ENCODE measurements around the gene USP47.

USP47 gene

DNA sequence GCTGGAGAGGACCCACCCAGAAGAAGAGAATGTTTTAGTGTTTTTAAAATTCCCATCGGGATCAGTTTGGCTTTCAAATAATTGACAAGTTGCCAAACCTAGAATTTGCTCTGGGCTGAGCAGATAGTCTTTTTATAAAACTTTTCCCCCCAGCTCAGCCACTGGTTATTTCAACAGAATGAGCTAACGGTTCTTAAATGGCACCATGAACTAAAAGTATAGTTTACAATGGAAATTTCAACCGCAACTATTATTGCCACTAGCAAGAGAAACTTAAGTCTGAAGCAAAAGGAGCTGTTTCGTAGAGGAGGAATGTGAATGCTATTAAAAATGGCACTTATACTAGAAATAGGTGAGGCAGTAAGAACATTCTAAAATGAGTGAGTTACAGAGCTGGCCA, 163.3 kb downstream of the USP47 start (continued):
- TF ChIP-seq, protein P1, sequence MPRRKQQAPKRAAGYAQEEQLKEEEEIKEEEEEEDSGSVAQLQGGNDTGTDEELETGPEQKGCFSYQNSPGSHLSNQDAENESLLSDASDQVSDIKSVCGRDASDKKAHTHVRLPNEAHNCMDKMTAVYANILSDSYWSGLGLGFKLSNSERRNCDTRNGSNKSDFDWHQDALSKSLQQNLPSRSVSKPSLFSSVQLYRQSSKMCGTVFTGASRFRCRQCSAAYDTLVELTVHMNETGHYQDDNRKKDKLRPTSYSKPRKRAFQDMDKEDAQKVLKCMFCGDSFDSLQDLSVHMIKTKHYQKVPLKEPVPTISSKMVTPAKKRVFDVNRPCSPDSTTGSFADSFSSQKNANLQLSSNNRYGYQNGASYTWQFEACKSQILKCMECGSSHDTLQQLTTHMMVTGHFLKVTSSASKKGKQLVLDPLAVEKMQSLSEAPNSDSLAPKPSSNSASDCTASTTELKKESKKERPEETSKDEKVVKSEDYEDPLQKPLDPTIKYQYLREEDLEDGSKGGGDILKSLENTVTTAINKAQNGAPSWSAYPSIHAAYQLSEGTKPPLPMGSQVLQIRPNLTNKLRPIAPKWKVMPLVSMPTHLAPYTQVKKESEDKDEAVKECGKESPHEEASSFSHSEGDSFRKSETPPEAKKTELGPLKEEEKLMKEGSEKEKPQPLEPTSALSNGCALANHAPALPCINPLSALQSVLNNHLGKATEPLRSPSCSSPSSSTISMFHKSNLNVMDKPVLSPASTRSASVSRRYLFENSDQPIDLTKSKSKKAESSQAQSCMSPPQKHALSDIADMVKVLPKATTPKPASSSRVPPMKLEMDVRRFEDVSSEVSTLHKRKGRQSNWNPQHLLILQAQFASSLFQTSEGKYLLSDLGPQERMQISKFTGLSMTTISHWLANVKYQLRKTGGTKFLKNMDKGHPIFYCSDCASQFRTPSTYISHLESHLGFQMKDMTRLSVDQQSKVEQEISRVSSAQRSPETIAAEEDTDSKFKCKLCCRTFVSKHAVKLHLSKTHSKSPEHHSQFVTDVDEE (CRISPR knock-in tag; IDR thresholded peaks at IDR 0.05) = no peak

DNA sequence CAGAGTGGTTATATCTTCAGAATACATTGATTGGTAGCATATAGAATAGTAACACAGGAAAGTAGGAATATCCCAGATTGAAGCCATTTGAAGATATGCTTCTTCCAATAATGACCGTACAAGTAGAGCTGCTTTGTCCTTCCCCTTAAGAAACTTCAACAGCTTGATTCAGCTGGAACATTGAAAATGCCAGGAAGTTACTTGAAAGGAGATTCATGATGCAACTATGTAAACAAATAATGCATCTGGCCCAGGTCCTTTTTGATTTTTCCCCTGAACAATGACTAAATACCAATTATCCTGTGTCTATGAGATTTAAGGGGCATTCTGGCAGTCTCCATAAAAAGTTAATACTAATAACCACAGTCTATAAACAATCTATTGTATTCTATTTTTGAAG, 163.7 kb downstream of the USP47 start:
- no peak for ATAC-seq
- no peak for TF ChIP-seq SNAI2 (CRISPR knock-in tag; IDR thresholded peaks at IDR 0.05)
- TF ChIP-seq ZFP3 (CRISPR knock-in tag; IDR thresholded peaks at IDR 0.05) = no peak
- no peak for TF ChIP-seq GLIS3 (CRISPR knock-in tag; IDR thresholded peaks at IDR 0.05)
- no peak for TF ChIP-seq TCF4 (CRISPR knock-in tag; IDR thresholded peaks at IDR 0.05; ENCODE audit: borderline replicate concordance)
- TF ChIP-seq, protein P2, sequence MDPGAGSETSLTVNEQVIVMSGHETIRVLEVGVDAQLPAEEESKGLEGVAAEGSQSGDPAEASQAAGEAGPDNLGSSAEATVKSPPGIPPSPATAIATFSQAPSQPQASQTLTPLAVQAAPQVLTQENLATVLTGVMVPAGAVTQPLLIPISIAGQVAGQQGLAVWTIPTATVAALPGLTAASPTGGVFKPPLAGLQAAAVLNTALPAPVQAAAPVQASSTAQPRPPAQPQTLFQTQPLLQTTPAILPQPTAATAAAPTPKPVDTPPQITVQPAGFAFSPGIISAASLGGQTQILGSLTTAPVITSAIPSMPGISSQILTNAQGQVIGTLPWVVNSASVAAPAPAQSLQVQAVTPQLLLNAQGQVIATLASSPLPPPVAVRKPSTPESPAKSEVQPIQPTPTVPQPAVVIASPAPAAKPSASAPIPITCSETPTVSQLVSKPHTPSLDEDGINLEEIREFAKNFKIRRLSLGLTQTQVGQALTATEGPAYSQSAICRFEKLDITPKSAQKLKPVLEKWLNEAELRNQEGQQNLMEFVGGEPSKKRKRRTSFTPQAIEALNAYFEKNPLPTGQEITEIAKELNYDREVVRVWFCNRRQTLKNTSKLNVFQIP (CRISPR knock-in tag; IDR thresholded peaks at IDR 0.05; ENCODE audit: borderline replicate concordance, low read depth) = no peak
- no peak for TF ChIP-seq ZC3H10 (CRISPR knock-in tag; IDR thresholded peaks at IDR 0.05)
- TF ChIP-seq, protein P3, sequence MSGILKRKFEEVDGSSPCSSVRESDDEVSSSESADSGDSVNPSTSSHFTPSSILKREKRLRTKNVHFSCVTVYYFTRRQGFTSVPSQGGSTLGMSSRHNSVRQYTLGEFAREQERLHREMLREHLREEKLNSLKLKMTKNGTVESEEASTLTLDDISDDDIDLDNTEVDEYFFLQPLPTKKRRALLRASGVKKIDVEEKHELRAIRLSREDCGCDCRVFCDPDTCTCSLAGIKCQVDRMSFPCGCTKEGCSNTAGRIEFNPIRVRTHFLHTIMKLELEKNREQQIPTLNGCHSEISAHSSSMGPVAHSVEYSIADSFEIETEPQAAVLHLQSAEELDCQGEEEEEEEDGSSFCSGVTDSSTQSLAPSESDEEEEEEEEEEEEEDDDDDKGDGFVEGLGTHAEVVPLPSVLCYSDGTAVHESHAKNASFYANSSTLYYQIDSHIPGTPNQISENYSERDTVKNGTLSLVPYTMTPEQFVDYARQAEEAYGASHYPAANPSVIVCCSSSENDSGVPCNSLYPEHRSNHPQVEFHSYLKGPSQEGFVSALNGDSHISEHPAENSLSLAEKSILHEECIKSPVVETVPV (CRISPR knock-in tag; IDR thresholded peaks at IDR 0.05) = no peak
- TF ChIP-seq ZFP30 (CRISPR knock-in tag; IDR thresholded peaks at IDR 0.05) = no peak
- TF ChIP-seq ZNF8 (CRISPR knock-in tag; IDR thresholded peaks at IDR 0.05) = no peak
- no peak for TF ChIP-seq ZNF565 (CRISPR knock-in tag; conservative IDR thresholded peaks at IDR 0.05; ENCODE audit: low read depth)
- TF ChIP-seq BACH2 (CRISPR knock-in tag; IDR thresholded peaks at IDR 0.05; ENCODE audit: borderline replicate concordance) = no peak
- TF ChIP-seq RARB (CRISPR knock-in tag; IDR thresholded peaks at IDR 0.05) = no peak
- TF ChIP-seq, protein P1 (CRISPR knock-in tag; IDR thresholded peaks at IDR 0.05) = no peak
- TF ChIP-seq ISL1 (CRISPR knock-in tag; IDR thresholded peaks at IDR 0.05) = no peak

DNA sequence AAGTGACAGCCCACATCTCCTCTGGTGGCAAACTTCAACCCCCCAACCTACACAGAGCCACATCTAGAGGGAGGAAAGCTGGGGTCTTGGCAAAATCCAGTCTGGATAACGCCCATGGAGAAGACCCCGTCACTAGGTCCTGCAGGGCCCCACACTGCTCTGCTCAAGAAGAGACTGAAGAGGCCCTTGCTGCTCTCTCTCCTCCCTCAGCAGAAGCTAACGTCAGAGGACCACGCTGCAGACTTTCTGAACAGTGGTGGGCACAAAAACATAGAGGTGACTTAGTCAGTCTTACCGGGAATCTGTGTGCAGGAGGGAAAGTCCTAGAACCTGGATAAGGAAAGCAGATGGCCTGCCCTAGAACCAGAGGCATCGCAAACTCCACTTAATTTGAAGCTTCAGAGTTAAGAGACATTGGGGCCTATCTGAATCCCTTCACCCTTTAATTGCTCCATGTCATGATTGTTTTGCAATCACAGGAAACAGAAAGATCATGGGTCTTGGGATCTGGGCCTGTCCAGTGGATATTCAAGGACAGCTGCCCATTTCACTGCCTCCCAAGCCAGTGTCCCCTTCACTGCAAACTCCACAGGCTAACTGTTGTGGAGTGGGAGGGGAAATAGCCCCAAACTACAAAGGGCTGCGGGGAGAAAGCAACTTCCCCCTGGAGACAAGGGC, 164.9 kb downstream of the USP47 start:
- no peak for ATAC-seq
- TF ChIP-seq, protein P4, sequence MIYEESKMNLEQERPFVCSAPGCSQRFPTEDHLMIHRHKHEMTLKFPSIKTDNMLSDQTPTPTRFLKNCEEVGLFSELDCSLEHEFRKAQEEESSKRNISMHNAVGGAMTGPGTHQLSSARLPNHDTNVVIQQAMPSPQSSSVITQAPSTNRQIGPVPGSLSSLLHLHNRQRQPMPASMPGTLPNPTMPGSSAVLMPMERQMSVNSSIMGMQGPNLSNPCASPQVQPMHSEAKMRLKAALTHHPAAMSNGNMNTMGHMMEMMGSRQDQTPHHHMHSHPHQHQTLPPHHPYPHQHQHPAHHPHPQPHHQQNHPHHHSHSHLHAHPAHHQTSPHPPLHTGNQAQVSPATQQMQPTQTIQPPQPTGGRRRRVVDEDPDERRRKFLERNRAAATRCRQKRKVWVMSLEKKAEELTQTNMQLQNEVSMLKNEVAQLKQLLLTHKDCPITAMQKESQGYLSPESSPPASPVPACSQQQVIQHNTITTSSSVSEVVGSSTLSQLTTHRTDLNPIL (CRISPR knock-in tag; IDR thresholded peaks at IDR 0.05; ENCODE audit: low read depth) = no peak
- TF ChIP-seq ARNTL (CRISPR knock-in tag; IDR thresholded peaks at IDR 0.05; ENCODE audit: borderline replicate concordance, low read depth) (no peak), ZNF565 (CRISPR knock-in tag; conservative IDR thresholded peaks at IDR 0.05; ENCODE audit: low read depth) (no peak), PPARA (CRISPR knock-in tag; IDR thresholded peaks at IDR 0.05; ENCODE audit: borderline replicate concordance) (no peak), ZFP30 (CRISPR knock-in tag; IDR thresholded peaks at IDR 0.05) (no peak), RARB (CRISPR knock-in tag; IDR thresholded peaks at IDR 0.05) (no peak), TCF4 (CRISPR knock-in tag; IDR thresholded peaks at IDR 0.05; ENCODE audit: borderline replicate concordance) (no peak), TOX (CRISPR knock-in tag; IDR thresholded peaks at IDR 0.05; ENCODE audit: borderline replicate concordance) (no peak)

Data from SK-N-SH treated with all-trans-retinoic acid at 6 μM for 48 hours (cell line).